GM23338 (cell line): ENCODE data around the gene DOCK11. TPM values are rescaled to one million over a fixed set of nuclear protein-coding genes. Genes with fewer than 3 reads are reported as not detected.

ENCODE experiments used
- ATAC-seq: fragments of 200-7000 bp; cut with Tn5 transposase; 3 replicates; pipeline ENCODE4 v1.9.1; 2020
- DNase-seq: peaks from one replicate; pipeline ENCODE4 v3.0.0-alpha.2; 2015; ENCODE audit warnings: low spot score
- H2AFZ ChIP-seq: fragments of 200-600 bp; sonication (generic); 2 replicates; pipeline ENCODE4 v1.8.0; 2016; ENCODE audit warnings: antibody characterized with exemption, mild to moderate bottlenecking, moderate library complexity
- H3F3A ChIP-seq: fragments of 200-600 bp; sonication (generic); replicated peaks from 2 replicates; pipeline ENCODE4 v1.8.0; 2017; ENCODE audit warnings: antibody characterized with exemption, mixed run types, low read depth
- H3K27ac ChIP-seq: fragments of 200-600 bp; sonication (generic); 2 replicates; pipeline ENCODE4 v1.6.1; 2016; ENCODE audit warnings: low read depth
- H3K27me3 ChIP-seq: fragments of 200-600 bp; sonication (generic); 2 replicates; pipeline ENCODE4 v1.8.0; 2016; ENCODE audit warnings: mild to moderate bottlenecking, mixed run types, moderate library complexity; ENCODE audit not compliant: insufficient read depth
- H3K36me3 ChIP-seq: fragments of 200-600 bp; sonication (generic); 2 replicates; pipeline ENCODE4 v1.8.0; 2016; ENCODE audit warnings: mild to moderate bottlenecking; ENCODE audit not compliant: insufficient read depth
- H3K4me1 ChIP-seq: fragments of 200-600 bp; sonication (generic); 2 replicates; pipeline ENCODE4 v1.8.0; 2016; ENCODE audit warnings: mild to moderate bottlenecking, moderate library complexity; ENCODE audit not compliant: insufficient read depth
- H3K4me2 ChIP-seq: fragments of 200-600 bp; sonication (generic); 2 replicates; pipeline ENCODE4 v1.7.1; 2017; ENCODE audit warnings: mixed run types
- H3K4me3 ChIP-seq: fragments of 200-600 bp; sonication (generic); 2 replicates; pipeline ENCODE4 v1.6.1; 2016; ENCODE audit warnings: mixed run types
- H3K79me2 ChIP-seq: fragments of 200-600 bp; sonication (generic); replicated peaks from 2 replicates; pipeline ENCODE4 v1.8.0; 2017; ENCODE audit warnings: mild to moderate bottlenecking; ENCODE audit not compliant: insufficient read depth
- H3K9me2 ChIP-seq: fragments of 200-600 bp; sonication (generic); 2 replicates; pipeline ENCODE4 v1.8.0; 2017; ENCODE audit not compliant: insufficient read depth
- H4K20me1 ChIP-seq: fragments of 200-600 bp; sonication (generic); replicated peaks from 2 replicates; pipeline ENCODE4 v1.8.0; 2017; ENCODE audit warnings: mild to moderate bottlenecking; ENCODE audit not compliant: insufficient read depth
- H3K27ac Mint-ChIP-seq: 2 replicates; pipeline ENCODE4 v1.8.0; 2020; ENCODE audit warnings: inconsistent platforms, mild to moderate bottlenecking, moderate library complexity, mixed read lengths
- H3K27me3 Mint-ChIP-seq: 3 replicates; pipeline ENCODE4 v1.8.0; 2022; ENCODE audit warnings: low read depth, mild to moderate bottlenecking, moderate library complexity, mixed read lengths, inconsistent platforms; ENCODE audit not compliant: insufficient read depth, poor library complexity
- H3K36me3 Mint-ChIP-seq: 3 replicates; pipeline ENCODE4 v1.8.0; 2021; ENCODE audit warnings: low read depth, mild to moderate bottlenecking, inconsistent platforms, moderate library complexity, mixed read lengths
- H3K4me1 Mint-ChIP-seq: 3 replicates; pipeline ENCODE4 v1.8.0; 2020; ENCODE audit warnings: mild to moderate bottlenecking, inconsistent platforms, mixed read lengths
- H3K4me3 Mint-ChIP-seq: 3 replicates; pipeline ENCODE4 v1.8.0; 2021; ENCODE audit warnings: moderate library complexity, mild to moderate bottlenecking, inconsistent platforms, mixed read lengths
- H3K9me3 Mint-ChIP-seq: 3 replicates; pipeline ENCODE4 v1.8.0; 2020; ENCODE audit warnings: moderate library complexity, mild to moderate bottlenecking, inconsistent platforms, mixed read lengths
- EZH2phosphoT487 ChIP-seq: fragments of 200-600 bp; sonication (generic); IDR thresholded peaks from one replicate; pipeline ENCODE4 v1.8.1; 2018; ENCODE audit warnings: antibody characterized with exemption; ENCODE audit not compliant: unreplicated experiment
- NANOG ChIP-seq: IDR thresholded peaks from 2 replicates; pipeline ENCODE4 v1.6.1; 2016; ENCODE audit warnings: antibody characterized with exemption, borderline replicate concordance
- ZNF114 ChIP-seq: fragments of 250-450 bp; sonication (Bioruptor Pico); IDR thresholded peaks from 2 replicates; pipeline ENCODE4 v1.5.0; 2020; ENCODE audit warnings: mild to moderate bottlenecking, moderate library complexity
- ZNF331 ChIP-seq: fragments of 250-450 bp; sonication (Bioruptor Pico); IDR thresholded peaks from 2 replicates; pipeline ENCODE4 v1.5.0; 2020; ENCODE audit warnings: low read depth, mild to moderate bottlenecking, moderate library complexity
- polyA plus RNA-seq: library from polyadenylated mRNA; unstranded; fragments of >200 nt; fragmentation: Nextera tagmentation; extraction: Ambion mirVana; gene quantifications from 2 replicates; pipeline ENCODE4 v1.2.1, GENCODE V29; 2016
- total RNA-seq: library from RNA; depleted of rRNA; stranded (reverse); fragments of >200 nt; shearing (Covaris generic); gene quantifications from 2 replicates; pipeline ENCODE4 v1.2.3, GENCODE V29; 2014
- TF ChIP-seq, protein P1 (sequence below): IDR thresholded peaks from one replicate; pipeline ENCODE4 v1.6.1; 2018; ENCODE audit warnings: antibody characterized with exemption; ENCODE audit not compliant: unreplicated experiment
- TF ChIP-seq, protein P2 (sequence below): fragments of 250-450 bp; sonication (Bioruptor Pico); IDR thresholded peaks from 2 replicates; pipeline ENCODE4 v1.5.0; 2020; ENCODE audit warnings: mild to moderate bottlenecking, moderate library complexity

Gene DOCK11
- total and polyA plus RNA-seq, 2 experiments from 2014 or later: 6.0 to 12.3 TPM

DNA sequence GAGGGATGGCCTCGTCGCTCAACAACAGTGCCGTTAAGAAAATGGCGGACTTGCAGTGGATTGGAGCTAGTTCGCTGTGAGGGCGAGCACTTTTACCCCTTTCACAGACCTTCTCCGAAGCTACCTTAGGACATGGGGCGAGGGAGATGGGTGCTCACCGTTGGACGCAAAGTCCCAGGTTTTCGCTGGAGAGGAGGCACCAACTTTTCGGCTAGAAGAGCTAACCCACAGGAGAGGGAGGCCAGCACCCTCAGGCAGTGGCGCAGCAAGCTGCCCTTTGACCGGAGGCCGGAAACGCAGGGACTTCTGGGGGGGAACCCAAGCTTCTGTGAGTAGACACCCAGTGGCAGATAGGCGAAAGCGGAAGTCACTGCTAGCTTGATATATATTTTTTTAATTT, 138.7 kb downstream of the DOCK11 start:
- Mint-ChIP-seq H3K27ac (no peak overlapping the region), H3K4me1 (peaks cover 8% of the 10 kb centered on the region; the same call in 2 of the 3 replicates), H3K4me3 (no peak overlapping the region), H3K9me3 (no peaks in the 10 kb centered on the region; the same call in 2 of the 3 replicates), H3K36me3 (peaks cover 5% of the 10 kb centered on the region; the same call in 2 of the 3 replicates), H3K27me3 (no peaks in the 10 kb centered on the region)
- Histone ChIP-seq H2AFZ (no peak overlapping the region), H3K9me2 (no peaks in the 10 kb centered on the region), H3K27me3 (no peaks in the 10 kb centered on the region), H3K4me3 (no peak overlapping the region), H4K20me1 (no peaks in the 10 kb centered on the region), H3K27ac (no peak overlapping the region), H3K4me1 (0 out of 2 replicates have a peak, but pooled peaks cover 3% of the 10 kb centered on the region), H3F3A (no peaks in the 10 kb centered on the region), H3K4me2 (no peak overlapping the region), H3K79me2 (no peaks in the 10 kb centered on the region), H3K36me3 (no peaks in the 10 kb centered on the region)
- ATAC-seq: no peak
- DNase-seq: no peak
- TF ChIP-seq ZNF114: no peak
- TF ChIP-seq ZNF331: no peak
- TF ChIP-seq, protein P1, sequence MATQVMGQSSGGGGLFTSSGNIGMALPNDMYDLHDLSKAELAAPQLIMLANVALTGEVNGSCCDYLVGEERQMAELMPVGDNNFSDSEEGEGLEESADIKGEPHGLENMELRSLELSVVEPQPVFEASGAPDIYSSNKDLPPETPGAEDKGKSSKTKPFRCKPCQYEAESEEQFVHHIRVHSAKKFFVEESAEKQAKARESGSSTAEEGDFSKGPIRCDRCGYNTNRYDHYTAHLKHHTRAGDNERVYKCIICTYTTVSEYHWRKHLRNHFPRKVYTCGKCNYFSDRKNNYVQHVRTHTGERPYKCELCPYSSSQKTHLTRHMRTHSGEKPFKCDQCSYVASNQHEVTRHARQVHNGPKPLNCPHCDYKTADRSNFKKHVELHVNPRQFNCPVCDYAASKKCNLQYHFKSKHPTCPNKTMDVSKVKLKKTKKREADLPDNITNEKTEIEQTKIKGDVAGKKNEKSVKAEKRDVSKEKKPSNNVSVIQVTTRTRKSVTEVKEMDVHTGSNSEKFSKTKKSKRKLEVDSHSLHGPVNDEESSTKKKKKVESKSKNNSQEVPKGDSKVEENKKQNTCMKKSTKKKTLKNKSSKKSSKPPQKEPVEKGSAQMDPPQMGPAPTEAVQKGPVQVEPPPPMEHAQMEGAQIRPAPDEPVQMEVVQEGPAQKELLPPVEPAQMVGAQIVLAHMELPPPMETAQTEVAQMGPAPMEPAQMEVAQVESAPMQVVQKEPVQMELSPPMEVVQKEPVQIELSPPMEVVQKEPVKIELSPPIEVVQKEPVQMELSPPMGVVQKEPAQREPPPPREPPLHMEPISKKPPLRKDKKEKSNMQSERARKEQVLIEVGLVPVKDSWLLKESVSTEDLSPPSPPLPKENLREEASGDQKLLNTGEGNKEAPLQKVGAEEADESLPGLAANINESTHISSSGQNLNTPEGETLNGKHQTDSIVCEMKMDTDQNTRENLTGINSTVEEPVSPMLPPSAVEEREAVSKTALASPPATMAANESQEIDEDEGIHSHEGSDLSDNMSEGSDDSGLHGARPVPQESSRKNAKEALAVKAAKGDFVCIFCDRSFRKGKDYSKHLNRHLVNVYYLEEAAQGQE: no peak
- TF ChIP-seq, protein P2, sequence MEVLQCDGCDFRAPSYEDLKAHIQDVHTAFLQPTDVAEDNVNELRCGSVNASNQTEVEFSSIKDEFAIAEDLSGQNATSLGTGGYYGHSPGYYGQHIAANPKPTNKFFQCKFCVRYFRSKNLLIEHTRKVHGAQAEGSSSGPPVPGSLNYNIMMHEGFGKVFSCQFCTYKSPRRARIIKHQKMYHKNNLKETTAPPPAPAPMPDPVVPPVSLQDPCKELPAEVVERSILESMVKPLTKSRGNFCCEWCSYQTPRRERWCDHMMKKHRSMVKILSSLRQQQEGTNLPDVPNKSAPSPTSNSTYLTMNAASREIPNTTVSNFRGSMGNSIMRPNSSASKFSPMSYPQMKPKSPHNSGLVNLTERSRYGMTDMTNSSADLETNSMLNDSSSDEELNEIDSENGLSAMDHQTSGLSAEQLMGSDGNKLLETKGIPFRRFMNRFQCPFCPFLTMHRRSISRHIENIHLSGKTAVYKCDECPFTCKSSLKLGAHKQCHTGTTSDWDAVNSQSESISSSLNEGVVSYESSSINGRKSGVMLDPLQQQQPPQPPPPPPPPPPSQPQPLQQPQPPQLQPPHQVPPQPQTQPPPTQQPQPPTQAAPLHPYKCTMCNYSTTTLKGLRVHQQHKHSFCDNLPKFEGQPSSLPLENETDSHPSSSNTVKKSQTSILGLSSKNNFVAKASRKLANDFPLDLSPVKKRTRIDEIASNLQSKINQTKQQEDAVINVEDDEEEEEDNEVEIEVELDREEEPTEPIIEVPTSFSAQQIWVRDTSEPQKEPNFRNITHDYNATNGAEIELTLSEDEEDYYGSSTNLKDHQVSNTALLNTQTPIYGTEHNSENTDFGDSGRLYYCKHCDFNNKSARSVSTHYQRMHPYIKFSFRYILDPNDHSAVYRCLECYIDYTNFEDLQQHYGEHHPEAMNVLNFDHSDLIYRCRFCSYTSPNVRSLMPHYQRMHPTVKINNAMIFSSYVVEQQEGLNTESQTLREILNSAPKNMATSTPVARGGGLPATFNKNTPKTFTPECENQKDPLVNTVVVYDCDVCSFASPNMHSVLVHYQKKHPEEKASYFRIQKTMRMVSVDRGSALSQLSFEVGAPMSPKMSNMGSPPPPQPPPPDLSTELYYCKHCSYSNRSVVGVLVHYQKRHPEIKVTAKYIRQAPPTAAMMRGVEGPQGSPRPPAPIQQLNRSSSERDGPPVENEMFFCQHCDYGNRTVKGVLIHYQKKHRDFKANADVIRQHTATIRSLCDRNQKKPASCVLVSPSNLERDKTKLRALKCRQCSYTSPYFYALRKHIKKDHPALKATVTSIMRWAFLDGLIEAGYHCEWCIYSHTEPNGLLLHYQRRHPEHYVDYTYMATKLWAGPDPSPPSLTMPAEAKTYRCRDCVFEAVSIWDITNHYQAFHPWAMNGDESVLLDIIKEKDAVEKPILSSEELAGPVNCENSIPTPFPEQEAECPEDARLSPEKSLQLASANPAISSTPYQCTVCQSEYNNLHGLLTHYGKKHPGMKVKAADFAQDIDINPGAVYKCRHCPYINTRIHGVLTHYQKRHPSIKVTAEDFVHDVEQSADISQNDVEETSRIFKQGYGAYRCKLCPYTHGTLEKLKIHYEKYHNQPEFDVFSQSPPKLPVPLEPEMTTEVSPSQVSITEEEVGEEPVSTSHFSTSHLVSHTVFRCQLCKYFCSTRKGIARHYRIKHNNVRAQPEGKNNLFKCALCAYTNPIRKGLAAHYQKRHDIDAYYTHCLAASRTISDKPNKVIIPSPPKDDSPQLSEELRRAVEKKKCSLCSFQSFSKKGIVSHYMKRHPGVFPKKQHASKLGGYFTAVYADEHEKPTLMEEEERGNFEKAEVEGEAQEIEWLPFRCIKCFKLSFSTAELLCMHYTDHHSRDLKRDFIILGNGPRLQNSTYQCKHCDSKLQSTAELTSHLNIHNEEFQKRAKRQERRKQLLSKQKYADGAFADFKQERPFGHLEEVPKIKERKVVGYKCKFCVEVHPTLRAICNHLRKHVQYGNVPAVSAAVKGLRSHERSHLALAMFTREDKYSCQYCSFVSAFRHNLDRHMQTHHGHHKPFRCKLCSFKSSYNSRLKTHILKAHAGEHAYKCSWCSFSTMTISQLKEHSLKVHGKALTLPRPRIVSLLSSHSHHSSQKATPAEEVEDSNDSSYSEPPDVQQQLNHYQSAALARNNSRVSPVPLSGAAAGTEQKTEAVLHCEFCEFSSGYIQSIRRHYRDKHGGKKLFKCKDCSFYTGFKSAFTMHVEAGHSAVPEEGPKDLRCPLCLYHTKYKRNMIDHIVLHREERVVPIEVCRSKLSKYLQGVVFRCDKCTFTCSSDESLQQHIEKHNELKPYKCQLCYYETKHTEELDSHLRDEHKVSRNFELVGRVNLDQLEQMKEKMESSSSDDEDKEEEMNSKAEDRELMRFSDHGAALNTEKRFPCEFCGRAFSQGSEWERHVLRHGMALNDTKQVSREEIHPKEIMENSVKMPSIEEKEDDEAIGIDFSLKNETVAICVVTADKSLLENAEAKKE (CRISPR knock-in tag): no peak
- no peak for TF ChIP-seq EZH2phosphoT487
- no peak for TF ChIP-seq NANOG
